Adipocyte (in vitro differentiated cells): ENCODE results near the gene PLEKHH3.
"Not testable (repeated sequence)": the region's sequence is repeated elsewhere in the genome, so short reads cannot be mapped to it uniquely, and the experiment has no call there.

Experiments used
- DNase-seq: peaks from one replicate; pipeline ENCODE4 v3.0.0-alpha.2; 2015; ENCODE audit warnings: low read depth
- H3K27me3 ChIP-seq: replicated peaks from 2 replicates; pipeline ENCODE4 v1.7.0; 2013; ENCODE audit warnings: mild to moderate bottlenecking, low read length, moderate library complexity; ENCODE audit not compliant: control insufficient read depth, insufficient read depth
- H3K36me3 ChIP-seq: 2 replicates; pipeline ENCODE4 v1.7.0; 2013; ENCODE audit warnings: low read length, mild to moderate bottlenecking, moderate library complexity; ENCODE audit not compliant: control insufficient read depth, insufficient read depth, severe bottlenecking
- H3K4me1 ChIP-seq: 2 replicates; pipeline ENCODE4 v1.7.0; 2013; ENCODE audit warnings: mild to moderate bottlenecking, low read length, moderate library complexity; ENCODE audit not compliant: control insufficient read depth, insufficient read depth
- H3K4me3 ChIP-seq: 2 replicates; pipeline ENCODE4 v1.7.0; 2013; ENCODE audit warnings: mild to moderate bottlenecking, low read length, moderate library complexity
- H3K9ac ChIP-seq: 2 replicates; pipeline ENCODE4 v1.7.0; 2013; ENCODE audit warnings: mild to moderate bottlenecking, low read length, moderate library complexity
- H3K9me3 ChIP-seq: 2 replicates; pipeline ENCODE4 v1.7.0; 2013; ENCODE audit warnings: mild to moderate bottlenecking, low read length, moderate library complexity; ENCODE audit not compliant: control insufficient read depth

PLEKHH3 gene

DNA sequence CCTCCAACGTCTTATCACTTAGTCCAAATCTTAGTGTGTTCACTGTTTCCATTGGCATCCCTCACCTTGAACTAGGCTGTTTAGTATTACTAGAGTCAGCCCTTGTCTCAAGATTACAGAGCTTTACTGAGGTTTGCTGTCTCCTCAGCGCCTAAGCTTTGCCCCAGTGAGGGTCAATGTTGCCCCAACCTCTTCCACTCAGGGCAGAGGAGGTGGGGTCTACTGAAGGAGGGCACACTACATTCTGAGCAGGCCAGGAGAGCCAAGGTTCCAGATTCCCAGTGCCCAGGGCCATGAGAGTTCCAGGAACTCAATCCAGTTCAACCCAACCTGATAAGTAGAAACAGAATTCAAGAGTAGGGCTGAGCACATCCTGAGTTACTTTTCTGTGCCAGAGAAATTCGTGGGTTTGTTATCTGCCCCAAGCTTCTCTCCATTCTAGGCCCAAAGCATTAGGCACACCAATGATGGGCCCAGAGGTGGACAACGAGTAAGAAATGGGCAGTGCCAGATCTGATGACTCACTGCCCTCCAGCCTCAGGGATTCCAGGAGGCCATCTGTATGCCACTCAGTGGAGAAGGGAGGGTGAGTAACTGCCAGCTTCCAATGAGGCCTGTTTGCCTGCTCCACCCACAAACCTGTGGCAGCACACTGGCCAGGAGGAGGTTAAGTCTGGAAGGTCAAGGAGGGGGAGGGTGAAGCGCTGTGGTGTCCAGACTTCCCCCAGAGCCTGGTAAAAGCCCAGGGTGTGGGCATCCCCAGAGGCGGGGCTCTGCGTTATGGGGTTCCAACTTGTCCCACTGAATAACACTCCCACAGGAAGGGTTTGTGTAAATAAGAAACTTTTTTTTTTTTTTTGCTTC lies 9.5 kb downstream of the PLEKHH3 start:
- Histone ChIP-seq H3K9me3 (no peaks in the 10 kb centered on the region), H3K9ac (peak overlapping the region; percentile 27), H3K4me3 (no peak overlapping the region), H3K36me3 (peaks cover 66% of the 10 kb centered on the region), H3K4me1 (peaks cover 16% of the 10 kb centered on the region), H3K27me3 (no peaks in the 10 kb centered on the region)
- peak; percentile 86 for DNase-seq

DNA sequence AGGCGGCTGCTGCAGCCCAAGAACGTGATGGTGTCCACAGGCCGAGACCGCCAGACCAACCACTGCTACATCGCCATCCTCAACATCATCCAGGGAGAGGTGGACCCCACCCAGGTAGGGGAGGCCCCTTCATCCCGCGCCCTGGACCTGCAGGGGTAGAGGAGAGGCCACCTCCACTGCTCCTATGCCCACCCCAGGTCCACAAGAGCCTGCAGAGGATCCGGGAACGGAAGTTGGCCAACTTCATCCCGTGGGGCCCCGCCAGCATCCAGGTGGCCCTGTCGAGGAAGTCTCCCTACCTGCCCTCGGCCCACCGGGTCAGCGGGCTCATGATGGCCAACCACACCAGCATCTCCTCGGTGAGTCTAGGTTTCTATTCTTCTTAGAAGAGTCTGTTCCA lies 10.7 kb downstream of the PLEKHH3 start:
- DNase-seq, H3K4me3 ChIP-seq, H3K9ac ChIP-seq, H3K9me3 ChIP-seq, H3K27me3 ChIP-seq: not testable (repeated sequence)
- peaks cover 18% of the 10 kb centered on the region for H3K4me1 ChIP-seq
- H3K36me3 ChIP-seq, result peaks cover 58% of the 10 kb centered on the region

DNA sequence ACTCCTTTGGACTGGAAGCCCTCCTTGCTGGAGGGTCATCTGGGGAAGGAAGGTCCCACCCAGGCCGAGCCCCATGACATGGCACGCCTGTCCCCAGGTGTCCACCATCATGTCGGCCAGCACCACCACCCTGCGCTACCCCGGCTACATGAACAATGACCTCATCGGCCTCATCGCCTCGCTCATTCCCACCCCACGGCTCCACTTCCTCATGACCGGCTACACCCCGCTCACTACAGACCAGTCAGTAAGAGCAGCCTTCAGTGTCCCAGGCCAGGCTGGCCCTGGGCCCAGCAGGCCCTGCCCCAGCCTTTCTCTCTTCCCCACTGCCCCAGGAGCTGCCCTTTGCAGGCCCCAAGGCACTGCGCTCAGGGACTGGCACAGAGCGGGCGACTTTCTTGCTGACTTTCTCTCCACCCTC lies 11.2 kb downstream of the PLEKHH3 start:
- Histone ChIP-seq H3K4me3 (no peak overlapping the region), H3K36me3 (peaks cover 53% of the 10 kb centered on the region)

DNA sequence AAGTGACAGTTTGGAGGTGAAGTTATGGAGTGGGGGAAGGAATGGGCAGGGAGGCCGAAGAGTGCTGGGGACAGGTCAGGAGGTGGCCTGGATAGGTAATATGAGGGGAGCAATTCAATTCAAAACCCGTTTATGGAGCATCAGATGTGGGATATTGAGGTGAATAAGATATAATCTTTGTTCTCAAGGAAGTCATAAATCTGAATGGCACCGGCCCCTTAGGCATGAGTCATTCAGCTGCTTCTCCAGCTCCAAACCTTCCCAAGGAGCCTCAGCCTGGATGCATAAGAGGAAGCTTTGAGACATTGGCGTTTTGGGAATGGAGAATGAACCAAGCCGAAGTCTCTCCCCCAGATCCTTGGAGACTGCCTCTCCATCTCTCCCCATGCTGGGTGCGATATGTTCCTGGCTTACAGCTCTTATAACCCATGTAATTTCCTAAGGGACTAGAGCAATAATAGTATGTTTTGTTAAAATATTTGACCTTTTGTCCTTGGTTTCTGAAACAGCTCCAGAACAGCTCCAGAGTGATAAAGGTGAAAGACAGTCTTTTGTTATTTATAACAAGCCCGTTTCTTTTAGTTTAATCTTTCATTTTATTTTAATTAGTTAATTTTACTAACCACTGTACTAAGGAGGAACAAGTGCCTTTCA lies 16.0 kb downstream of the PLEKHH3 start:
- peak; percentile 52 for DNase-seq
- Histone ChIP-seq H3K36me3 (peaks cover 17% of the 10 kb centered on the region), H3K27me3 (no peaks in the 10 kb centered on the region), H3K9me3 (no peaks in the 10 kb centered on the region), H3K4me1 (peaks cover 13% of the 10 kb centered on the region), H3K4me3 (peak overlapping the region; percentile 58), H3K9ac (peak overlapping the region; percentile 22)

More for the DNA sequence above, 11.2 kb downstream of the PLEKHH3 start:
- DNase-seq, result no peak
- H3K27me3 ChIP-seq, result no peaks in the 10 kb centered on the region
- peaks cover 23% of the 10 kb centered on the region for H3K4me1 ChIP-seq
- H3K9me3 ChIP-seq, result no peaks in the 10 kb centered on the region
- H3K9ac ChIP-seq, result no peak overlapping the region

DNA sequence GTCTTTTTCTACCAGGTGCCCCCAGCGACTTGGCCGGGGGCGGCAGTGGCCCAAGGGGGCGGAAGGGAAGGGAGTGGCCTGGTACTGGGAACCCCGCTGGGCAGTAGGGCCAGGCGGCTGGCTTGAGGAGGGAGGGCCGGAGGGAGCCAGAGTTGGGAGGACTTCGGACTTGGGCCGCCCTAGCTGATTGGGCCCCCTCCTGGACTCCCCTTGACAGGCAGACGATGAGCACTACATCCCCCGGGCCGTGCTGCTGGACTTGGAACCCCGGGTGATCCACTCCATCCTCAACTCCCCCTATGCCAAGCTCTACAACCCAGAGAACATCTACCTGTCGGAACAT lies 16.9 kb downstream of the PLEKHH3 start:
- H3K9me3 ChIP-seq, DNase-seq, H3K27me3 ChIP-seq: not testable (repeated sequence)
- peak overlapping the region; percentile 88 for H3K4me3 ChIP-seq
- H3K9ac ChIP-seq, result peak overlapping the region; percentile 86
- peaks cover 13% of the 10 kb centered on the region for H3K4me1 ChIP-seq
- H3K36me3 ChIP-seq, result peaks cover 12% of the 10 kb centered on the region

DNA sequence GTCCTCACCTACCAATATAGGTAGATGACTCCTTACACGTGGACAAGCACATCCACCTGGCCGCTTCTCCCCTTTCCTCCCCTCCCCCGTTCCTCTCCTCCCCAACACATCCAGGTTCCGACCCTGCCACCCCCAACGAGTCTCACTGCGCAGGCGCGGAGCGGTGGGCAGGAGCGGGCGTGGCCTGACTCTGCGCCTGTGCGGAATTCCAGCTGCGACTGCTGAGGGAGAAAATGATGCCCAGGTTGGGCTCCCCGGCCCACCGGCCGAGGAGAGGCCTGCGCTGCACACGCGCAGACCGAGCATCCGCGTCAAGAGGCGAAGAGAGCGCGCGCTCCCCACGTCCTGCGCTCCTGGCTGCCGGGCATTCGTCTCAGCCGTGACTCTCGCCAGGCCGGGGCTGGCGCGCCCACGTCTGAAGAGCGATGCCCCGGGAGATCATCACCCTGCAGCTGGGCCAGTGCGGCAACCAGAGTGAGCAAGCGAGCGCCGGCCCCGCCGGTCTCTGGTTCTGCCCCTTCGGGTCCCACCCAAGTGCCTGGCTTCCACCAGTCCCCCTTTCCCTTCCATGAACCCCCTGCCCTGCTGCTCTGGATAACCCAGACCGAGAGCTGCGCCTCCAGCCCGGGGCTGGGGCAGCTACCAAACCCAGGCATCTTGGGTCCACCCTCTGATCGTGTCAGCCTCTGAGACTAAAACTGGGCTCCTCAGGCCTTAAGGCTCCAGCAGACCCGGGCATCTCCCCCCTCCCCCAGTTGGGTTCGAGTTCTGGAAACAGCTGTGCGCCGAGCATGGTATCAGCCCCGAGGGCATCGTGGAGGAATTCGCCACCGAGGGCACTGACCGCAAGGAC lies 17.5 kb downstream of the PLEKHH3 start, which contains the start of gene TUBG2:
TUBG2 (plus strand) TSS at position 206 of the 853 bp plus-strand sequence; CDS start at position 426, 220 bp downstream.
- Histone ChIP-seq H3K4me1 (peaks cover 14% of the 10 kb centered on the region), H3K9ac (peak within 1 kb of the TSS; percentile 86), H3K27me3 (no peaks in the 10 kb centered on the region), H3K4me3 (peak within 1 kb of the TSS; percentile 88), H3K36me3 (peaks cover 9% of the 10 kb centered on the region), H3K9me3 (no peaks in the 10 kb centered on the region)
- peak; percentile 94 for DNase-seq

DNA sequence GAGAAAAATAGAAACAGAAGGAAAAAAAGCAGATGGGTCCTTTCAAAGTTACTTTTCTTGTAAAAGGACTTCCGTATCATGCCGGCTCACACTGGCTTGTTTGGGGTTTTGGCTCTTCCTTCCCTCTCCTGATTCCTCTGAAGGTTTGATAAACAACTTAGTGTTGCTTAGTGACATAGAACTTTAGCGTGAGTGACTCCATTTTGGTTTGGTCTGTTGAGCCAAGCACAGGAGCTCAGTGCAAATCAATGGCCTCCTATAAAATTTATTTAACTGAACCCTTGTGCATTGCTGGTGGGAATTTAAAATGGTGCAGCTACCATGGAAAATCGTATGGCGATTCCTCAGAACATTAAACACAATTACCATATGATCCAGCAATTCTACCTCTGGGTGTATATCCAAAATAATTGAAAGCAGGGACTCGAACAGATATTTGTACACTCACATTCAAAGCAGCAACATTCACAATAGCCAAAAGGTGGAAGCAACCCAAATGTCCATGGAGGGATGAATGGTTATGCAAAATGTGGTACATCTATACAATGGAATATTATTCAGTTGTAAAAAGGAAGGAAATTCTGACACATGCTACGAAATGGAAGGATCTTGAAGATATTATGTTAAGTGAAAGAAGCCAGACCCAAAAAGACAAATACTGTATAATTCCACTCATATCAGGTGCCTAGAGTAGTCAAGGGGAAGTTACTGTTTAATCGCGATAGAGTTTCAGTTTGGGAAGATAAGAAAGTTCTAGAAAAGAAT lies 18.8 kb downstream of the PLEKHH3 start:
- no peak for DNase-seq
- H3K27me3 ChIP-seq, result no peaks in the 10 kb centered on the region
- H3K4me3 ChIP-seq, result no peak overlapping the region
- H3K9ac ChIP-seq, result no peak overlapping the region
- H3K9me3 ChIP-seq, result no peaks in the 10 kb centered on the region
- peaks cover 4% of the 10 kb centered on the region for H3K36me3 ChIP-seq
- peaks cover 26% of the 10 kb centered on the region for H3K4me1 ChIP-seq

DNA sequence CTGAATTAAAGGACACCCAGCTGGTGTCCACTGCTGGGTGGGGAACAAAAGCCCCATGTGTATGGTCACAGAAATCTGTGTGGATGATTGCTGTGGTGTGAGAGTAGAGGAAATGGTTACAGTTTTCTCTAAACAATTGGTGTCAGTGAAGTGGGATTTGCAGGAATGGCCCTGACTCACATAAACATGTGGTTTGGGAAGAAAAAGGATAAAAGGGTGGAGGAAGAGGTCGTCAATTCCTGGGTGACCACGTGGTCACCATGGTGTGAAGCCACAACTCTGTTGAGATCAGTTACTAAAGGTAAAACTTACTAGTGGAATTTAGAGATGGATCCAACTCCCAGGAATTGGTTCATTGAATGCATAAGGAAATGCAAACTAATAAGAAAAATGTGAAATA lies 21.3 kb downstream of the PLEKHH3 start:
- Histone ChIP-seq H3K36me3 (no peaks in the 10 kb centered on the region), H3K4me1 (peaks cover 18% of the 10 kb centered on the region), H3K9ac (no peak overlapping the region), H3K9me3 (no peaks in the 10 kb centered on the region), H3K27me3 (no peaks in the 10 kb centered on the region), H3K4me3 (no peak overlapping the region)
- DNase-seq, result no peak

DNA sequence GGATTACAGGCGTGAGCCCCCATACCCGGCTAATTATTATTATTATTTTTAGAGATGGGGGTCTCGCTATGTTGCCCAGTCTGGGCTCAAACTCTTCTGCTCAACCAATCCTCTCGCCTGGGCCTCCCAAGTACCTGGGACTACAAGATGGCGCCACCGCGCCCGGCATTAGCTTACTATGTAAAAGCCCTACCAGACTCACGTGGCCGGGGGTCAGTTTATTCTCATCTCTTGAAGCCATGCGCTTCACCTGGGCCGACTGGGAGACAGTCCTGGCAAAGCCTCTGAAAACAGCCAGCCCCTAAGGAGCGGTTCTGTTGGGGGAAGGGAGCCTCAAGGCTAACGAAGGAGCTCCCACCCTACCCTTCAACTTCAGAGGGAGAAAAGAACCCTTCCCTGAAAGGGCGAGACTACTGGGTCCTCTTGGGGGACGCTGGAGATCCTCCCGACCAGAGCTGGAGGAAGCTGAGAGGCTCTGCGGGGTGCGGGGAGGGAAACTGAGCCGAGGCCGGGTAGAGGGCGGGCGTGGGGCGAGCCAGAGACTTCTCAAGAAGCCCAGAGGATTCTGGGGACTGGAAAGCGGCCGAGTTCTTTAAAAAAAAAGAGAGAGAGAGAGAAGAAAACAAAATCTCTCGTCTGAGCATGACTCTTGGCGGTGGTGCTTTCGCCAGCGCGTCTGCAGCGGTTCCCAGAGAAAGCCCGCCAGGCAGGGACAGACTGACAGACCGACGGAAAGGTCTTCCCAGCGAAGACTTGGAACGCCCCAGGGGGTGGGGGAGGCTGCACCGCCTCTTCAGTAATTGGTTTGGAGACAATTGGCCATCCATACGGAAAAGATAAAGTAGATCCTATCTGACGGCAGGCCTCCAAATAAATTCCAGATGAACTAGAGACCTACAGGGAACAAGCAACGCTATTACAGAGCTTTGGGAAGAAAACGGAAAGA lies 23.3 kb downstream of the PLEKHH3 start:
- Histone ChIP-seq H3K36me3 (no peaks in the 10 kb centered on the region), H3K4me3 (peak overlapping the region; percentile 81), H3K27me3 (no peaks in the 10 kb centered on the region), H3K9me3 (no peaks in the 10 kb centered on the region), H3K4me1 (peaks cover 12% of the 10 kb centered on the region), H3K9ac (peak overlapping the region; percentile 89)
- peak; percentile 90 for DNase-seq

DNA sequence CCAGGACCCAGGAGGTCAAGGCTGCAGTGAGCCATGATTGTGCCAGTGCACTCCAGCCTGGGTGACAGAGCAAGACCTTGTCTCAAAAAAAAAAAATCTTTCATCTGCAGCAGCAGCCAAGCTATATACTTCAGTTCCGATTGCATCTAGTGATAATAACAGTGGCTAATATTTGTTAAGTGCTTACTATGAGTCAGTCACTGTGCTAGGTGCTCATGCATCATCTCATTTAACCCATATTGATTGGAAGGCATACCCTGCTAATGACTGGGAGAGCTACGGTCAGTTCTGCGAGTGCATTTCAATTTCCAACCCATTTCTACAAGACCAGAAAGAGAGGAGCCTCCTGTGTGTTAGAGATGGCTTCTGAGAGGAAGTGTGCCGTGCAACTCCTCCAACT lies 25.4 kb downstream of the PLEKHH3 start:
- H3K9ac ChIP-seq, result no peak overlapping the region
- no peaks in the 10 kb centered on the region for H3K27me3 ChIP-seq
- H3K9me3 ChIP-seq, result no peaks in the 10 kb centered on the region
- DNase-seq, result no peak
- no peak overlapping the region for H3K4me3 ChIP-seq
- peaks cover 12% of the 10 kb centered on the region for H3K4me1 ChIP-seq
- H3K36me3 ChIP-seq, result no peaks in the 10 kb centered on the region
